ENCODE data around the gene ANKS1B. TPM values are rescaled to one million over a fixed set of nuclear protein-coding genes. Genes with fewer than 3 reads are reported as not detected.

ANKS1B gene
- total RNA-seq, 4 donors from 2014 or later = 0.88 to 10.7 (median 4.4) TPM

DNA sequence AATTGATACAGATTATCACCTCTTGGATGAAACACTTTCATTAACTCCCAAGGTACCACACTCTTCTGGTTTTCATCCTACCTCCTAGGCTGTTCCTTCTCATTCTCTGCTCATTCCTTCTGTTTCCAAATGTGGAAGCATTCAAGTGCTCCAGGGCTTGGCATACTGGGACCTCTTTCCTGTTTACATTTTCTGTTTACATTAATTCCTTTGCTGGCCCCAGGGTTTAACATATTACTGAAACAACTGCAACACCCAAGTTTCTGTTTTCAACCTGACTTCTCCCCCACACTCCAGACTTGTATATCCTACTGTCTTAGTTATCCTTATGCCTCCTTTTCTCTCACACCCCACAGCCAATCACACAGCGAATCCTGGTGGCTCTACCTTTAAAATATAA, 723.5 kb downstream of the ANKS1B start:
- Histone ChIP-seq H3K27ac (no peak overlapping the region), H3K9me3 (no peaks in the 10 kb centered on the region), H3K4me3 (no peak overlapping the region), H3K36me3 (no peaks in the 10 kb centered on the region), H3K27me3 (no peaks in the 10 kb centered on the region), H3K4me1 (no peaks in the 10 kb centered on the region)
- TF ChIP-seq POLR2A (IDR thresholded peaks at IDR 0.05) = no peak
- no peak for DNase-seq

DNA sequence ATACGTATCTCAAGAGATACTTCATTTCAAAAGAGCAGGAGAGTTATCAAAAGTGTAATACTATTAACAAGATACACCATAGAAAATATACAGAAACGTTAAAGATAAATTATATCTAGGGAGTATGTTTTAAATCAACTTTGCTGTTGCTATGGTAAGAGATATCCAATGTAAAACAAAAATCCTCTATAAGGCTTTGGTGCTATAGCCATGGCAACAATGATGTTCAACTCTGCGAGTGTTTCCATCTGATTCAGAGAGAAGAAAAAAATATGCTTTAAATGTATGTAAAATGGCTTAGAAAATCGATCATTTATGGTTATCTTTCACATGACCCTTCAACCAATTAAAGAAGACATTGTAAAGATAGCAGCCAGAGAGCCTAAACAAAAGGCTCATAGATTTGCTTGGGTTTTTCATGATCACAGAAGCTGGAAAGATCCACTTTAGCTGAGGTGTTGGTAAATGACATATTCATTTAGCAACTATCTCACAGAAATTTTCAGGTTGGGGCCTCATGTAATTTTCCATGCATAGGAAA, 724.2 kb downstream of the ANKS1B start:
- Histone ChIP-seq H3K27me3 (no peaks in the 10 kb centered on the region), H3K4me1 (no peaks in the 10 kb centered on the region), H3K4me3 (no peak overlapping the region), H3K36me3 (no peaks in the 10 kb centered on the region), H3K9me3 (no peaks in the 10 kb centered on the region), H3K27ac (no peak overlapping the region)
- DNase-seq = no peak
- TF ChIP-seq POLR2A (IDR thresholded peaks at IDR 0.05) = no peak
- TF ChIP-seq, protein P1, sequence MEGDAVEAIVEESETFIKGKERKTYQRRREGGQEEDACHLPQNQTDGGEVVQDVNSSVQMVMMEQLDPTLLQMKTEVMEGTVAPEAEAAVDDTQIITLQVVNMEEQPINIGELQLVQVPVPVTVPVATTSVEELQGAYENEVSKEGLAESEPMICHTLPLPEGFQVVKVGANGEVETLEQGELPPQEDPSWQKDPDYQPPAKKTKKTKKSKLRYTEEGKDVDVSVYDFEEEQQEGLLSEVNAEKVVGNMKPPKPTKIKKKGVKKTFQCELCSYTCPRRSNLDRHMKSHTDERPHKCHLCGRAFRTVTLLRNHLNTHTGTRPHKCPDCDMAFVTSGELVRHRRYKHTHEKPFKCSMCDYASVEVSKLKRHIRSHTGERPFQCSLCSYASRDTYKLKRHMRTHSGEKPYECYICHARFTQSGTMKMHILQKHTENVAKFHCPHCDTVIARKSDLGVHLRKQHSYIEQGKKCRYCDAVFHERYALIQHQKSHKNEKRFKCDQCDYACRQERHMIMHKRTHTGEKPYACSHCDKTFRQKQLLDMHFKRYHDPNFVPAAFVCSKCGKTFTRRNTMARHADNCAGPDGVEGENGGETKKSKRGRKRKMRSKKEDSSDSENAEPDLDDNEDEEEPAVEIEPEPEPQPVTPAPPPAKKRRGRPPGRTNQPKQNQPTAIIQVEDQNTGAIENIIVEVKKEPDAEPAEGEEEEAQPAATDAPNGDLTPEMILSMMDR (IDR thresholded peaks at IDR 0.05) = no peak

DNA sequence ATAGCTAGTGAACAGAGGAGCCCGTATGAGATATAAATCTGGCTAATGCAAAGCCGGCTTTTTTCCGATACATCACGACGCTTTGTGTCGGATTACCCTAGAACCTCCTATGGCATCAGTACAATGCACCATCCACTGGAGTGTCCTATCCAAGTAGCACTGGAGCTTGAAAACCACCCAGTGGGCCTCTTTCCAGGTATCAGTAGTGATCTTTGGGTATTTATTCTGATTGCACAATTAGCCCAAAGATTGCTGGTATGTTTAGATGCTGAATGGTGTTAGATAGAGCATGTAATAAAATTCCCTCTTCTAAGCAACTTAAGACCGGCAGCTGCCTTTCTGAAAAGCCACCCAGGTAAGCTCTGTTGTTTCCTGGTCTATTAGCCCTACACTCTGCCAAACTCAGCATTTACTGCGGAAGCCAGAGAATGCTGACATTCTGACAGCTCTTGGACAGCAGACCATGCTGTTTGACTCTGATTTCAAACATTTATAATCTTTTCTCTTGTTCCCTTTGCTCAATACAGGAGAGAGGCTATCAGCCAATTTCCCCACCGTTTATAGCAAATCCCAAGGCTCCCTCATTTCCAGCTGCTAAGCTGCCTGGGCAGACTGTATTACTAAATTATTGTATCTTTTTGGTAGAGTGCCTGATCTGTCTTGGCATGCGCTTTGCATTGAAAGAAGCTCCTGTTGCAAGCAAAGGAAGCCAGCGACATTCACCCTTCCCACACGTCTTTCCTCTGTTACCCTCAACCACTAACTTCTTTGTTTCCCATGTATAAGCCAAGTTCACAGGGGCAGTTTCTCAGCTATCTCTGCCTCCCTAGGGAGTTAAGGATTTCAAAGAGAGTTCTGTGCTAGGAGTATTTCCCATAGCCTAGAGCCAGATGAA, 725.4 kb downstream of the ANKS1B start:
- TF ChIP-seq, protein P1 (IDR thresholded peaks at IDR 0.05) = no peak
- TF ChIP-seq POLR2A (IDR thresholded peaks at IDR 0.05) = no peak
- Histone ChIP-seq H3K36me3 (no peaks in the 10 kb centered on the region), H3K9me3 (no peaks in the 10 kb centered on the region), H3K4me1 (no peaks in the 10 kb centered on the region), H3K4me3 (no peak overlapping the region), H3K27ac (no peak overlapping the region), H3K27me3 (no peaks in the 10 kb centered on the region)
- DNase-seq = no peak

DNA sequence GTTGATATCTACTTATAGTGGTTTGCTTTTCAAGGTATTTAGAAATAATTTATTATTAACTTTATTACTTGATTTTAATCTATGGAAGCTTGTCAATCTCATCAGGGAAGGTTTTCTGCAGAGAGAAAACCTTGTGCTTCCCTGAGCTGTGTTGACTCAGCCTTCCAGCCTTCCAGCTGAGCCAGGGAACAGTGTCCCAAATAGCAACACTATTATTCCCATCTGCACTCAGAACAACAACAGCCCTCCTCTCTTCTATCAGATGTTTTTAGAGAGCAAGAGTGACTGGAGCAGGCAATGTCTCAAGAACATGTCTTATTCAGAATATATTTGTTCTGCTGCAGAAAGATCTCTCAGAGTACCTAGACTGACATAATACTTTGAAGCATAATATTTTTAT, 727.1 kb downstream of the ANKS1B start:
- no peak for TF ChIP-seq POLR2A (IDR thresholded peaks at IDR 0.05)
- TF ChIP-seq, protein P1 (IDR thresholded peaks at IDR 0.05) = no peak
- DNase-seq = no peak
- Histone ChIP-seq H3K27me3 (no peaks in the 10 kb centered on the region), H3K9me3 (no peaks in the 10 kb centered on the region), H3K4me3 (no peak overlapping the region), H3K36me3 (no peaks in the 10 kb centered on the region), H3K4me1 (no peaks in the 10 kb centered on the region), H3K27ac (no peak overlapping the region)

DNA sequence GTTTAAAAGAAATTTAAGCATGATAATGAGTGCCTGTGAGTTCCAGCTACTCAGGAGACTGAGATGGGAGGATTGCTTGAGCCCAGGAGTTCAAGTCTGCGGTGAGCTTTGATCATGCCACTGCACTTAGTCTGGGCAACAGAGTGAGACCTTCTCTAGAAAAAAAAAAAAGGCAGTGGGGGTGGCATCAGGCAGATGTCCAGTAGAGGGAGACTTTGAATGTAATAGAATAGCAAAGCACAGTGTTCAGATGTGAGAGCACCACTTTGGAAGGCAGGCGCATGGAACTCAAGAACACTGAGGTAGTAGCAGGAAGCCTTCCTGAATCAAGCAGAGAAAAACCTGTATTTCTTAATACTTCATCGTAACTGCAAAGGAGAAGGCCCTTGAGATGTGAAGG, 731.7 kb downstream of the ANKS1B start:
- H3K4me1 ChIP-seq = no peaks in the 10 kb centered on the region
- no peaks in the 10 kb centered on the region for H3K36me3 ChIP-seq
- DNase-seq = no peak
- TF ChIP-seq POLR2A (IDR thresholded peaks at IDR 0.05) = no peak
- TF ChIP-seq, protein P1 (IDR thresholded peaks at IDR 0.05) = no peak
- H3K9me3 ChIP-seq = no peaks in the 10 kb centered on the region
- H3K27me3 ChIP-seq = no peaks in the 10 kb centered on the region
- H3K4me3 ChIP-seq = no peak overlapping the region
- no peak overlapping the region for H3K27ac ChIP-seq

DNA sequence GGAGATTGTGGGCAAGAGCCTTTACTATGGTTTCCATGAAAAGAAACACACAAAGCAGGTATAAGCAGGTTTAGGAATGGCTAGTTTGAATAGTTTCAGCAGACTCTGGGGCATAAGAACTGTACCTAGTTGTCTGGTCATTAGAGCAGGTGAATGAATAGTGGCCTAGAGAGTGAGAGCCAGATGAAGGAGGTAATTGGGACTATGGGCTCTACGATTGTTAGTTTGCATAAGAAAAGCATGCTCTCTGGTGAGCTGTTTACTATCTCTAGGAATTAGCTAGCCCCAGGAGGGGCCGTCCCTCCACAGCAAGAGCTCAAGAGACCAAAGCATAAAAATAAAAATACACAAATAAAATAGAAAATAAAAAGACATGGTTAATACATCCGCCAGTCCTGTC, 734.6 kb downstream of the ANKS1B start:
- Histone ChIP-seq H3K4me1 (no peaks in the 10 kb centered on the region), H3K27ac (no peak overlapping the region), H3K36me3 (no peaks in the 10 kb centered on the region), H3K27me3 (no peaks in the 10 kb centered on the region), H3K4me3 (no peak overlapping the region), H3K9me3 (no peaks in the 10 kb centered on the region)
- DNase-seq = no peak
- TF ChIP-seq, protein P1 (IDR thresholded peaks at IDR 0.05) = no peak
- TF ChIP-seq POLR2A (IDR thresholded peaks at IDR 0.05) = no peak

Measured in Peyer's patch (tissue), 4 donors.